CD14-positive monocyte (primary cell): ENCODE results near the gene C1QTNF5. TPM values are rescaled to one million over a fixed set of nuclear protein-coding genes. Genes with fewer than 3 reads are reported as not detected.

Experiments
- DNase-seq, 3 donors: peaks; one replicate each; pipeline ENCODE4 v3.0.0-alpha.2; 2011 to 2022
- H2AFZ ChIP-seq: 2 replicates; pipeline ENCODE4 v1.6.0; 2012; ENCODE audit warnings: mild to moderate bottlenecking, low read depth, low read length, inconsistent platforms; ENCODE audit not compliant: insufficient read depth, poor library complexity, severe bottlenecking
- H3K27ac ChIP-seq, 2 donors: 1 replicate in 1 of 2; 2 replicates in 1 of 2; pipeline ENCODE4 v1.5.1; 2012 to 2013; ENCODE audit warnings: low read length in 2 of 2, control low read depth in 1 of 2, inconsistent platforms in 1 of 2, low read depth in 1 of 2, mild to moderate bottlenecking in 1 of 2
- H3K27me3 ChIP-seq, 2 donors: one replicate each; pipeline versions ENCODE4 v1.6.0 to v1.6.1; 2011 to 2013; ENCODE audit warnings: low read length in 2 of 2; ENCODE audit not compliant: control insufficient read depth in 2 of 2, insufficient read depth in 2 of 2
- H3K36me3 ChIP-seq, 2 donors: replicated peaks in 1 of 2; 1 replicate in 1 of 2; 2 replicates in 1 of 2; pipeline versions ENCODE4 v1.5.1 to v1.6.1; 2012 to 2013; ENCODE audit warnings: low read length in 2 of 2, control low read depth in 1 of 2, inconsistent platforms in 1 of 2, mild to moderate bottlenecking in 1 of 2; ENCODE audit not compliant: insufficient read depth in 2 of 2, control insufficient read depth in 1 of 2
- H3K4me1 ChIP-seq, 2 donors: 1 replicate in 1 of 2; 2 replicates in 1 of 2; pipeline versions ENCODE4 v1.5.1 to v1.6.1; 2012 to 2013; ENCODE audit warnings: low read length in 2 of 2, control low read depth in 1 of 2, inconsistent platforms in 1 of 2, mild to moderate bottlenecking in 1 of 2, moderate library complexity in 1 of 2; ENCODE audit not compliant: insufficient read depth in 2 of 2, control insufficient read depth in 1 of 2
- H3K4me2 ChIP-seq: replicated peaks from 2 replicates; pipeline ENCODE3; 2012; ENCODE audit warnings: low read length, moderate library complexity, mild to moderate bottlenecking; ENCODE audit not compliant: poor library complexity, severe bottlenecking; ENCODE audit errors: extremely low read depth
- H3K4me3 ChIP-seq, 3 experiments: fragments of 200-600 bp in 1 of 3; sonication (generic) in 1 of 3; replicated peaks in 1 of 3; 1 replicate in 2 of 3; 2 replicates in 1 of 3; pipeline ENCODE4 v1.5.1; 2011 to 2013; ENCODE audit warnings: low read length in 3 of 3, mild to moderate bottlenecking in 3 of 3, control low read depth in 2 of 3, low read depth in 2 of 3, inconsistent platforms in 1 of 3, moderate library complexity in 1 of 3
- H3K79me2 ChIP-seq: 2 replicates; pipeline ENCODE4 v1.6.0; 2012; ENCODE audit warnings: mild to moderate bottlenecking, control low read depth, inconsistent platforms, low read length, moderate library complexity; ENCODE audit not compliant: insufficient read depth
- H3K9ac ChIP-seq: 2 replicates; pipeline ENCODE4 v1.6.0; 2017; ENCODE audit warnings: low read length, mild to moderate bottlenecking; ENCODE audit not compliant: insufficient read depth, poor library complexity, severe bottlenecking
- H3K9me3 ChIP-seq, 2 donors: replicated peaks in 1 of 2; 1 replicate in 1 of 2; 2 replicates in 1 of 2; pipeline versions ENCODE4 v1.5.1 to v1.6.1; 2012 to 2013; ENCODE audit warnings: low read length in 2 of 2, control low read depth in 1 of 2; ENCODE audit not compliant: control insufficient read depth in 1 of 2, insufficient read depth in 1 of 2
- H4K20me1 ChIP-seq: 2 replicates; pipeline ENCODE4 v1.6.0; 2012; ENCODE audit warnings: mild to moderate bottlenecking, low read length, control low read depth, moderate library complexity; ENCODE audit not compliant: insufficient read depth
- H3K27ac Mint-ChIP-seq, 7 donors: one replicate each; pipeline ENCODE4 v1.8.0; 2020; ENCODE audit warnings: mild to moderate bottlenecking in 7 of 7, mixed read lengths in 7 of 7, moderate library complexity in 6 of 7, inconsistent platforms in 2 of 7
- H3K27me3 Mint-ChIP-seq, 3 donors: one replicate each; pipeline ENCODE4 v1.8.0; 2021 to 2022; ENCODE audit warnings: low read depth in 3 of 3, mild to moderate bottlenecking in 3 of 3, mixed read lengths in 3 of 3, moderate library complexity in 3 of 3, inconsistent platforms in 1 of 3
- H3K36me3 Mint-ChIP-seq, 2 donors: one replicate each; pipeline ENCODE4 v1.8.0; 2020; ENCODE audit warnings: mixed read lengths in 2 of 2, inconsistent platforms in 1 of 2, mild to moderate bottlenecking in 1 of 2
- H3K4me1 Mint-ChIP-seq: one replicate; pipeline ENCODE4 v1.8.0; 2020; ENCODE audit warnings: mild to moderate bottlenecking, mixed read lengths
- H3K4me3 Mint-ChIP-seq, 2 donors: one replicate each; pipeline ENCODE4 v1.8.0; 2020; ENCODE audit warnings: mild to moderate bottlenecking in 2 of 2, mixed read lengths in 2 of 2, moderate library complexity in 1 of 2
- H3K9me3 Mint-ChIP-seq, 7 donors: one replicate each; pipeline ENCODE4 v1.8.0; 2020 to 2022; ENCODE audit warnings: mixed read lengths in 7 of 7, mild to moderate bottlenecking in 6 of 7, moderate library complexity in 6 of 7, inconsistent platforms in 2 of 7
- CTCF ChIP-seq: fragments of 200-600 bp; IDR thresholded peaks from one replicate; pipeline ENCODE4 v1.8.0; 2022; ENCODE audit warnings: antibody characterized with exemption, mild to moderate bottlenecking
- WGBS: methylation state at CpG from one replicate; pipeline ENCODE4 v1.1.5; 2013; ENCODE audit warnings: missing lambda C conversion rate; ENCODE audit not compliant: insufficient coverage; 5-methylcytosine and 5-hydroxymethylcytosine counted together
- intact Hi-C, 2 donors: fragments of 100-400 bp; cut with micrococcal nuclease; formaldehyde crosslinking; loops; one replicate each; pipeline versions ENCODE4 v1.15.0 to v1.15.1; 2023
- polyA plus RNA-seq, 3 donors: library from polyadenylated mRNA; depleted of rRNA in 1 of 3; unstranded in 2 of 3; stranded (reverse) in 1 of 3; fragments of 300-500 nt in 2 of 3; fragments of >200 nt in 1 of 3; fragmentation: Illumina TruSeq in 2 of 3; gene quantifications; 1 replicate in 2 of 3; 2 replicates in 1 of 3; pipeline ENCODE4 v1.2.3, GENCODE V29; 2012 to 2021

The C1QTNF5 gene
- polyA plus RNA-seq, 3 donors: not detected

- no peaks in the 10 kb centered on the region for H3K9me3 Mint-ChIP-seq
- Histone ChIP-seq H3K9ac (no peak overlapping the region), H3K27me3 (no peaks in the 10 kb centered on the region), H3K4me3 (no peak overlapping the region), H3K4me1 (no peaks in the 10 kb centered on the region), H3K27ac (no peak overlapping the region), H2AFZ (no peak overlapping the region), H4K20me1 (peaks cover 72% of the 10 kb centered on the region), H3K9me3 (no peaks in the 10 kb centered on the region), H3K79me2 (no peaks in the 10 kb centered on the region), H3K36me3 (peaks cover 55 to 74% of the 10 kb centered on the region in 2 donors), H3K4me2 (no peak overlapping the region)
- intact Hi-C loops: no loop called here
- no peaks in the 10 kb centered on the region for H3K4me1 Mint-ChIP-seq
- H3K27me3 Mint-ChIP-seq: peaks cover 3 to 8% (median 5%) of the 10 kb centered on the region in 3 donors
- no peak for DNase-seq
- no peak overlapping the region for H3K27ac Mint-ChIP-seq
- no peak overlapping the region for H3K4me3 Mint-ChIP-seq
- peaks cover 59 to 76% of the 10 kb centered on the region in 2 donors for H3K36me3 Mint-ChIP-seq
- WGBS: no CpG with 5 or more reads among the region's 1 CpG
- TF ChIP-seq CTCF: no peak
These were observed 33.5 kb downstream of the C1QTNF5 start for GRCh38 chr11:119307219-119307618.

GRCh38 chr11:119306373-119306890 lies 34.3 kb downstream of the C1QTNF5 start:
- Histone ChIP-seq H3K4me1 (no peaks in the 10 kb centered on the region), H3K36me3 (peaks cover 63 to 82% of the 10 kb centered on the region in 2 donors), H3K79me2 (no peaks in the 10 kb centered on the region), H3K4me3 (no peak overlapping the region), H3K9ac (no peak overlapping the region), H2AFZ (no peak overlapping the region), H3K9me3 (no peaks in the 10 kb centered on the region), H3K27ac (peak overlapping the region in 1 of 2 donors; percentile 4), H3K4me2 (no peak overlapping the region), H3K27me3 (no peaks in the 10 kb centered on the region), H4K20me1 (peaks cover 80% of the 10 kb centered on the region)
- Mint-ChIP-seq H3K27me3 (peaks cover 3 to 4% (median 4%) of the 10 kb centered on the region in 3 donors), H3K27ac (peak overlapping the region in 1 of 7 donors; percentile 23), H3K36me3 (peaks cover 67 to 84% of the 10 kb centered on the region in 2 donors), H3K9me3 (no peaks in the 10 kb centered on the region), H3K4me3 (no peak overlapping the region), H3K4me1 (no peaks in the 10 kb centered on the region)
- intact Hi-C loops: no loop called here
- 93% methylated on average over 3 of the region's 5 CpGs for WGBS
- DNase-seq: no peak
- no peak for TF ChIP-seq CTCF
